ENCODE data around the gene ANKFY1.
"Not testable (repeated sequence)": the region's sequence is repeated elsewhere in the genome, so short reads cannot be mapped to it uniquely, and the experiment has no call there.

Gene ANKFY1

DNA sequence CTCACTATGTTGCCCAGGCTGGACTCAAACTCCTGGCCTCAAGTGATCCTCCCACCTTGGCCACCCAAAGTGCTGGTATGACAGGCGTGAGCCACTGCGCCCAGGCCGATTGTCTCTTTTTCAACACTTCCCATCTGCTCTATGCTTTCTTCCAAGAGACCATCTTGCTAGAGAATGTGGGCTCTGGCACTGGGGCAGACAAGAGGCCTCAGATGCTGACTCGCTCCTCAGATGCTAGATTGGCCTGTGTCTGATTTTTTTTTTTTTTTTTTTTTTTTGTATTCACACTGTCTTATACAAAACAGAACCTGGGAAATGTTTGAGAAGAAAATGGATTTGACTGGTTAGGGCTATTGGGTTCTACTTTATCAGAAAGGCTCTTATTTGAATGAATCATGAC lies 62.6 kb downstream of the ANKFY1 start:
- H3K4me1 ChIP-seq (ENCODE audit: control insufficient read depth, insufficient read depth, low read length), result peaks cover 15% of the 10 kb centered on the region
- H3K4me3 ChIP-seq (ENCODE audit: low read length), result no peak overlapping the region
- peaks cover 5% of the 10 kb centered on the region for H3K36me3 ChIP-seq (ENCODE audit: control insufficient read depth, insufficient read depth, low read length)
- no peaks in the 10 kb centered on the region for H3K27me3 ChIP-seq (ENCODE audit: control insufficient read depth, insufficient read depth, low read length)
- H3K9ac ChIP-seq (ENCODE audit: low read length), result no peak overlapping the region
- H3K27ac ChIP-seq (ENCODE audit: low read depth, low read length), result no peak overlapping the region

DNA sequence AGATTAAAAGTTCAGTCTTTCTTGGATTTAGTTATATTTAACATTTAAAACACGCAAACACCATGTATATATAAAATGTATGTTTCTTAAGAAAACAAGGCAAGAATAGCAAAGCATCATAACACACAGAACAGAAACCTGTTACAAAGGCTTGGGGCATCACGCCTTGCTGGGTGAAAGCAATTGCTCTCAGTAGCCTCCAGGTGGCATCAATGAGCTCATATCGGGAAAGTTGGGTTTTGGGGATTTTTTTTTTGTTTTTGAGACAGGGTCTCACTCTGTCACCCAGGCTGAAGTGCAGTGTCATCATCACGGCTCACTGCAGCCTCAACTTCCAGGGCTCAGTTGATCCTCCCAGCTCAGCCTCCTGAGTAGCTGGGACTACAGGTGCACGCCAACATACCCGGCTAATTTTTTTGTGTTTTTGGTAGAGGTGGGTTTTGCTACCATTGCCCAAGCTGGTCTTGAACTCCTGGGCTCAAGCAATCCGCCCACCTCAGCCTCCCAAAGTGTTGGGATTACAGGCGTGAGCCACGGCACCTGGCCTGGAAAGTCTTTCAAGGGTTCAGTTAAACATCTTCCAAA lies 63.9 kb downstream of the ANKFY1 start:
- peaks cover 11% of the 10 kb centered on the region for H3K36me3 ChIP-seq (ENCODE audit: control insufficient read depth, insufficient read depth, low read length)
- H3K27ac ChIP-seq (ENCODE audit: low read depth, low read length), result no peak overlapping the region

DNA sequence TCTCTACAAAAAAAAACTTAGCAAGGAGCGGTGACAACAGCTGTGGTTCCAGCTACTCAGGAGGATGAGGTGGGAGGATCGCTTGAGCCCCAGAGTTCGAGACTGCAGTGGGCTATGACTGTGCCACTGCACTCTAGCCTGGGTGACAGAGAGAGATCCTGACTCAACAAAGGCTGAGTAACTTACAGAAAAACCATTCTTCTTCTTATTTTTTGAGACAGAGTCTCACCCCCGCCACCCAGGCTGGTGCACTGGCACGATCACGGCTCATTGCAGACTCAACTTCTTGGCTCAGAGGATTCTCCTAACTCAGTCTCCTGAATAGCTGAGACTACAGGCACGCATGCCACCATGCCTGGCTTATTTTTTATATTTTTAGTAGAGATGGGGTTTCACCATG lies 64.8 kb downstream of the ANKFY1 start:
- Histone ChIP-seq H3K4me1 (ENCODE audit: control insufficient read depth, insufficient read depth, low read length) (peaks cover 3% of the 10 kb centered on the region), H3K27me3 (ENCODE audit: control insufficient read depth, insufficient read depth, low read length) (no peaks in the 10 kb centered on the region), H3K9ac (ENCODE audit: low read length) (no peak overlapping the region), H3K36me3 (ENCODE audit: control insufficient read depth, insufficient read depth, low read length) (peaks cover 14% of the 10 kb centered on the region), H3K4me3 (ENCODE audit: low read length) (no peak overlapping the region), H3K27ac (ENCODE audit: low read depth, low read length) (no peak overlapping the region)

More for the DNA sequence above, 63.9 kb downstream of the ANKFY1 start:
- Histone ChIP-seq H3K4me1 (ENCODE audit: control insufficient read depth, insufficient read depth, low read length) (peaks cover 8% of the 10 kb centered on the region), H3K27me3 (ENCODE audit: control insufficient read depth, insufficient read depth, low read length) (no peaks in the 10 kb centered on the region), H3K4me3 (ENCODE audit: low read length) (no peak overlapping the region), H3K9ac (ENCODE audit: low read length) (no peak overlapping the region)

DNA sequence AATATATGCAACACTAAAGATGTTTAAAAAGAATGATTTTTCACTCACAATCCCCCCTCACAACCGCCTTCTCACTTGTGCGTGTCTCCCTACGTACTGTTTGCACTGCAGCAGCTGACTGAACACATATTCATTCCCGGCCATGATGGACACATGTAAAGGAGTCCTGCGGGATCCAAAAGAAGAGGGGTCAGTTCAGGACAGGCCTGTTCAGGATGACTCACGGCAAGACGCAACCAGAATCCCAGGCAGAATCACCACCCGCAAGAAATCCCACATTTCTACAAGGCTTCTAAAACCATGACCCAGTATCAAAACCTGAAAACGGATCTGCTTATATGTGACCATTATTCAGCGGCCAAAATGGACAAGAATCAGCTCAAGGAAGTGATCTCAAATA lies 68.5 kb downstream of the ANKFY1 start:
- peaks cover 12% of the 10 kb centered on the region for H3K36me3 ChIP-seq (ENCODE audit: control insufficient read depth, insufficient read depth, low read length)
- H3K27me3 ChIP-seq (ENCODE audit: control insufficient read depth, insufficient read depth, low read length), result no peaks in the 10 kb centered on the region
- no peak overlapping the region for H3K9ac ChIP-seq (ENCODE audit: low read length)
- no peak overlapping the region for H3K27ac ChIP-seq (ENCODE audit: low read depth, low read length)
- no peak overlapping the region for H3K4me3 ChIP-seq (ENCODE audit: low read length)
- no peaks in the 10 kb centered on the region for H3K4me1 ChIP-seq (ENCODE audit: control insufficient read depth, insufficient read depth, low read length)

DNA sequence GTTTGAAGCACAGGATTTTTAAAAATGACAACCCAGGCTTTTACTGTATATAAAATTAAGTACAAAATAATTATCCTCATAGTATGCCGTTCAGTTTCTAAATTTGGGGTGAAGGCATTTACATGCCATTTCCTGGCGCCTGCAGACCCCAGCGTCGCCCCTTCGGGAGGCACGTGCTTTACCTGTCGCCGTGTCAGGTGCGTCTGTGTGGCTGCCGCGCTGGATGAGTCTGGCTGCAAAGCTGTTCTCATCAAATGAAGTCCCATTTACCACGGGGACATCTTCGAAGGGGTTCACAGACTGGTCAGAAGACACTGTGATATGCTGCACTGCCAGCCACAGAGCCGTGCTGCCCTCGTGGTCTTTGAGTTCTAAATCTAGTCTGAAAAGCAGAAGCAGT lies 69.0 kb downstream of the ANKFY1 start:
- Histone ChIP-seq H3K4me3 (ENCODE audit: low read length) (no peak overlapping the region), H3K4me1 (ENCODE audit: control insufficient read depth, insufficient read depth, low read length) (no peaks in the 10 kb centered on the region), H3K27ac (ENCODE audit: low read depth, low read length) (no peak overlapping the region), H3K9ac (ENCODE audit: low read length) (no peak overlapping the region), H3K27me3 (ENCODE audit: control insufficient read depth, insufficient read depth, low read length) (no peaks in the 10 kb centered on the region), H3K36me3 (ENCODE audit: control insufficient read depth, insufficient read depth, low read length) (peaks cover 14% of the 10 kb centered on the region)

DNA sequence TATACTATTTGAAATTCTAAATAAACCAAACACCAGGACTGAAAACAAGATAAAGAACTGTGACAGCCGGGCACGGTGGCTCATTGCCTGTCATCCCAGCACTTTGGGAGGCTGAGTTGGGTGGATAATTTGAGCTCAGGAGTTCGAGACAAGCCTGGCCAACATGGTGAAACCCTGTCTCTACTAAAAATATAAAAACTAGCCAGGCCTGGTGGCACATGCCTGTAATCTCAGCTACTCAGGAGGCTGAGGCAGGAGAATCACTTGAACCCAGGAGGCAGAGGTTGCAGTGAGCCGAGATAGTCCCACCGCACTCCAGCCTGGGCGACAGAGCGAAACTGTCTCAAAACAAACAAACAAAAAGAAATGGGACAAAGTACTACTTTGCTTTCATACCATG lies 73.0 kb downstream of the ANKFY1 start:
- H3K27ac ChIP-seq (ENCODE audit: low read depth, low read length); H3K27me3 ChIP-seq (ENCODE audit: control insufficient read depth, insufficient read depth, low read length); H3K4me1 ChIP-seq (ENCODE audit: control insufficient read depth, insufficient read depth, low read length); H3K4me3 ChIP-seq (ENCODE audit: low read length); H3K9ac ChIP-seq (ENCODE audit: low read length): not testable (repeated sequence)
- H3K36me3 ChIP-seq (ENCODE audit: control insufficient read depth, insufficient read depth, low read length), result peaks cover 22% of the 10 kb centered on the region

DNA sequence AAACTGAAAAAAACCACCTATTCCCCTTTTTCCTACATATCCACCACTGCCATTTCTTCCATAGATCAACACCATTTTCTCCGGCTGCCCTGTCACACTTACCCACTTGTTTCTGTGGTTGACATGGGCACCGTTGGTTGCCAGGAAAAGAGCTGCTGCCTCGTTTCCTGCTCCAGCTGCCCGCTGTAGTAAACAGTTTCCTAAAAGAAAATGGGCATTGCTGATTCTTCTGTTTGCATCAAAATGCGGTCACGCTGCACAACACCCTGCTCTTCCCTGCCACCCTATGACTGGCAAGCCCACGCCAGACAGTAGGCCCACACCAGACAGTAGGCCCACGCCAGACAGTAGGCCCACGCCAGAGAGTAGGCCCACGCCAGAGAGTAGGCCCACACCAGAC lies 74.5 kb downstream of the ANKFY1 start:
- no peaks in the 10 kb centered on the region for H3K4me1 ChIP-seq (ENCODE audit: control insufficient read depth, insufficient read depth, low read length)
- H3K27me3 ChIP-seq (ENCODE audit: control insufficient read depth, insufficient read depth, low read length), result no peaks in the 10 kb centered on the region
- H3K27ac ChIP-seq (ENCODE audit: low read depth, low read length), result no peak overlapping the region
- peaks cover 20% of the 10 kb centered on the region for H3K36me3 ChIP-seq (ENCODE audit: control insufficient read depth, insufficient read depth, low read length)
- H3K4me3 ChIP-seq (ENCODE audit: low read length), result no peak overlapping the region
- H3K9ac ChIP-seq (ENCODE audit: low read length), result no peak overlapping the region

DNA sequence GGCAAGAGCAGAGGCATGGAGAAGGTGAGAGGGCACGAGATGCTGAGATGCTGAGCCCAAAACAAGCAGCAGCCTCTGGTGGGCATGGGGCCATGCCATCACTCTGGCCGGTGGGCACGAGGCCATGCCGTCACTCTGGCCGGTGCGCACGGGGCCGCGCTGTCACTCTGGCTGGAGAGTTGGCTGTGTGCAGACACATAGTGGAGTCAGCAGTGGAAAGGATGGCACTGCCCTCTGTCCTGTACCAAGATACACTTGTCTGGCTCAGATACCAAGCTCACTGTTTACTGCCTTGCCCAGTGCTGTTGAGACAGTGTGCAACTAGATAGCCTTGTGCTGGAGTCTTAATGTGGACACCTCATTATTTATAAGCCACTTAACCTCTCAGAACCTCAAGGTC lies 75.7 kb downstream of the ANKFY1 start:
- no peaks in the 10 kb centered on the region for H3K27me3 ChIP-seq (ENCODE audit: control insufficient read depth, insufficient read depth, low read length)
- no peak overlapping the region for H3K9ac ChIP-seq (ENCODE audit: low read length)
- no peaks in the 10 kb centered on the region for H3K4me1 ChIP-seq (ENCODE audit: control insufficient read depth, insufficient read depth, low read length)
- peaks cover 30% of the 10 kb centered on the region for H3K36me3 ChIP-seq (ENCODE audit: control insufficient read depth, insufficient read depth, low read length)
- no peak overlapping the region for H3K4me3 ChIP-seq (ENCODE audit: low read length)
- no peak overlapping the region for H3K27ac ChIP-seq (ENCODE audit: low read depth, low read length)

DNA sequence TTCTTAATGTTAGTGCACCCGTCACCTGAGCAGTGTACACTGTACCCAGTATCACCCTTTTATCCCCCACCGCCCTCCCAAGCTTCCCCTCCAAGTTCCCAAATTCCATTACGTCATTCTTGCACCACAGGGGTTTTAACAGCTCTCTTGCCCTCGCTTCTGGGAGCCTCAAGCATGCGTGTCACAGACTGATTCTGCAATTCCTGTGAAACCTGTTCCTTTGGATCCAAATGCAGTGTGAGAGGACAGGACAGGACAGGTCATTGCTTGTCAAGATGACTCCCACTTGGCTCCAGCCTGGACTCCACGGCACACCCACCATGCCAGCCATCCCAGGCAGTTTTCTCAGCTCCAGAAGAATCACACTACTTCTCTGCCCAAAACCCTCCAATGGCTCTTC lies 76.7 kb downstream of the ANKFY1 start:
- Histone ChIP-seq H3K27ac (ENCODE audit: low read depth, low read length) (no peak overlapping the region), H3K9ac (ENCODE audit: low read length) (no peak overlapping the region), H3K27me3 (ENCODE audit: control insufficient read depth, insufficient read depth, low read length) (no peaks in the 10 kb centered on the region), H3K4me3 (ENCODE audit: low read length) (no peak overlapping the region), H3K4me1 (ENCODE audit: control insufficient read depth, insufficient read depth, low read length) (no peaks in the 10 kb centered on the region), H3K36me3 (ENCODE audit: control insufficient read depth, insufficient read depth, low read length) (peaks cover 34% of the 10 kb centered on the region)

DNA sequence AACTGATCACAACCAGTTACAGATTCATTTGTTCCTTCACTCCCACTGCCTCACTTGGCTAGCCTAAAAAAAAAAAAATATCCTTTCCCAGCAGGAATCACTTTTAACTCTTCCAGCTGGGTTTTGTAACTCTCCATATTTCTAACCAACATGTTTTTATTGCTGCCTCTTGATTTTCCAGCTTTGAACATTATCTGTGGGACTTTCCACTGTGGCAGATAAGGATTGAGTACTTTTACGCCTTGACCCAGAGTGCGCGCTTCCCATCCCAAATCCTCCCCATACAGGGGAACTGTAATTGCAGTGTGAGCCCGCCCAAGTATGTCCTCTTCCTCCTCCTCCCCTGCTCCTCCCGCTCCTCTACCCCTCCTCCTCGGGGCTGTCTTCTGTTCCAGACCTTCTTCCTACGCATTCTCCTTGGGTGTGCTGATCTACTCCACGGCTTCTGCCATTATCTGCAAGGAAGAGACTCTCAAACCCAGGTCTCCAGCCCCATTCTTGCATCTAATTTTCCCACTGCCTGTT lies 77.4 kb downstream of the ANKFY1 start:
- Histone ChIP-seq H3K27ac (ENCODE audit: low read depth, low read length) (no peak overlapping the region), H3K4me1 (ENCODE audit: control insufficient read depth, insufficient read depth, low read length) (no peaks in the 10 kb centered on the region), H3K27me3 (ENCODE audit: control insufficient read depth, insufficient read depth, low read length) (no peaks in the 10 kb centered on the region), H3K9ac (ENCODE audit: low read length) (no peak overlapping the region), H3K4me3 (ENCODE audit: low read length) (no peak overlapping the region), H3K36me3 (ENCODE audit: control insufficient read depth, insufficient read depth, low read length) (peaks cover 39% of the 10 kb centered on the region)

DNA sequence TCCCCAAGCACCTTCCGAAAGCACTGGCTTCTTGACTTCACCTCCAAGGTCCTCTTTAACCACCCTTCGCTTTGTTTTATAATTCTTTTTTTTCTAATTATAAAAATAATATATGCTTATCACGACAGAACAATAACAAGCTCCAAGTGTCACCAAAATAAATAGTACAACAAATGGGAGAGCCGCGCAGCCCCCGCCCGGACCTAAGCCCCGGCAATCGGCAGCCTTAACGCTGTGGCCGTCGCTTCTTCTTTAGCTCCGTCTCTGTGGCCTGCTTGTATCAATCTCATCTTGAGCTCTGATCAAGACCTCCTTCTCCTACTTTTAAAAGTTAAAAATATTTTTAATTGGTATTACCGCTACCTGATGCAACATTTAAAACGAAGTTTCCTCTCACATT lies 78.1 kb downstream of the ANKFY1 start:
- Histone ChIP-seq H3K4me1 (ENCODE audit: control insufficient read depth, insufficient read depth, low read length) (no peaks in the 10 kb centered on the region), H3K4me3 (ENCODE audit: low read length) (no peak overlapping the region), H3K27ac (ENCODE audit: low read depth, low read length) (no peak overlapping the region), H3K27me3 (ENCODE audit: control insufficient read depth, insufficient read depth, low read length) (no peaks in the 10 kb centered on the region), H3K9ac (ENCODE audit: low read length) (no peak overlapping the region), H3K36me3 (ENCODE audit: control insufficient read depth, insufficient read depth, low read length) (peaks cover 43% of the 10 kb centered on the region)

DNA sequence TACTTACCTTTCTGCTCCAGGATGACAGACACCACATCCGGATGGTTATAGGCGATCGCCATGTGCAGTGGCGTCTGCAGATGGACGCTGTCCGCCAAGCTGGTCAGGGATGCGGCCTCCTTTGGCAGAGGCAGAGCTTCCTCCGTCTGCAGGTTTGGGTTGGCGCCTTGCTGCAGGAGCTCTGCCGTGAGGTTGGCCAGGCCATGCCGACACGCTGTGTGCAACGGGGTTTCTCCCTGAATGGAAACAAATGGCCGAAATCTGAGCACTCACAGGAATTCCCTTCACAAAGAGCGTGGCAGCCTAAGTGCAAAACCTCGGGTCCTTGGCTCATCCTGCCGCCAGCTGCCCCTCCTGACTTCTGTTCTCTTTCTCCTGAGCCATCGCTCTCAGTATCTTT lies 79.0 kb downstream of the ANKFY1 start:
- peaks cover 44% of the 10 kb centered on the region for H3K36me3 ChIP-seq (ENCODE audit: control insufficient read depth, insufficient read depth, low read length)
- no peak overlapping the region for H3K9ac ChIP-seq (ENCODE audit: low read length)
- no peaks in the 10 kb centered on the region for H3K27me3 ChIP-seq (ENCODE audit: control insufficient read depth, insufficient read depth, low read length)
- H3K4me3 ChIP-seq (ENCODE audit: low read length), result no peak overlapping the region
- H3K27ac ChIP-seq (ENCODE audit: low read depth, low read length), result no peak overlapping the region
- no peaks in the 10 kb centered on the region for H3K4me1 ChIP-seq (ENCODE audit: control insufficient read depth, insufficient read depth, low read length)

DNA sequence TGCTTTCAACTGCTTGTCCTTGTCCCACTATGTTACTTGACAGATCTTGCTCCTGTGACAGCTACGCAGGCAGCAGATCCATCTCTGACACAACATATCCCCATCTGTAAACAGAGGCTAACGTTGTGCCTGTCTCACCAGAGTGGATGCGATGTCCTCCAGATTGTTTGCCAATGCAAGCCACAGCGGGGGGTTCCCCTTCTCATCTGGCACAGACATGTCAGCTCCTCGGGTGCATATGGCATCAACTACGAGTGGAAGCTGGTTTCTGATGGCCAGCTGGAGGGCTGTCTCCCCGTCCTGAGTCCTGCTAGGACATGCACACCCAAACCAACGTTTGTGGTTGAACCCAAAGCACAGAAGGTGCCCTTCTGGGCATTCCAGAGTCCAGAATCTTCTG lies 81.7 kb downstream of the ANKFY1 start:
- Histone ChIP-seq H3K27me3 (ENCODE audit: control insufficient read depth, insufficient read depth, low read length) (no peaks in the 10 kb centered on the region), H3K36me3 (ENCODE audit: control insufficient read depth, insufficient read depth, low read length) (peaks cover 61% of the 10 kb centered on the region), H3K9ac (ENCODE audit: low read length) (no peak overlapping the region), H3K4me3 (ENCODE audit: low read length) (no peak overlapping the region), H3K27ac (ENCODE audit: low read depth, low read length) (no peak overlapping the region), H3K4me1 (ENCODE audit: control insufficient read depth, insufficient read depth, low read length) (no peaks in the 10 kb centered on the region)

All from rectal smooth muscle tissue (tissue), 1 donor.